GM15510 (cell line): ENCODE data around the gene ZMIZ1.

Experiments used
- POLR2A ChIP-seq: IDR thresholded peaks from 3 replicates; pipeline ENCODE4 v1.6.1; 2011; ENCODE audit warnings: borderline replicate concordance; ENCODE audit not compliant: insufficient read length; ENCODE audit errors: extremely low read depth

Gene ZMIZ1

GRCh38 chr10:79321951-79322350 lies 253.2 kb downstream of the ZMIZ1 start:
- no peak for TF ChIP-seq POLR2A

- TF ChIP-seq POLR2A = no peak
Observed at GRCh38 chr10:79322616-79323543, 254.1 kb downstream of the ZMIZ1 start.

- no peak for TF ChIP-seq POLR2A
Observed at GRCh38 chr10:79323602-79324001, 254.8 kb downstream of the ZMIZ1 start.

GRCh38 chr10:79324032-79324695 lies 255.4 kb downstream of the ZMIZ1 start:
- no peak for TF ChIP-seq POLR2A

- TF ChIP-seq POLR2A = no peak
Observed at GRCh38 chr10:79326361-79327089, 257.8 kb downstream of the ZMIZ1 start.

- TF ChIP-seq POLR2A = no peak
Observed at GRCh38 chr10:79327090-79327457, 258.3 kb downstream of the ZMIZ1 start.

- TF ChIP-seq POLR2A = no peak
Observed at GRCh38 chr10:79328147-79328701, 259.5 kb downstream of the ZMIZ1 start.

GRCh38 chr10:79328737-79329504 lies 260.2 kb downstream of the ZMIZ1 start:
- TF ChIP-seq POLR2A = no peak

- TF ChIP-seq POLR2A = no peak
Observed at GRCh38 chr10:79329529-79329928, 260.8 kb downstream of the ZMIZ1 start.

- no peak for TF ChIP-seq POLR2A
Observed at GRCh38 chr10:79331226-79331625, 262.5 kb downstream of the ZMIZ1 start.

- TF ChIP-seq POLR2A = no peak
Observed at GRCh38 chr10:79331709-79332108, 262.9 kb downstream of the ZMIZ1 start.

GRCh38 chr10:79333513-79333912 lies 264.7 kb downstream of the ZMIZ1 start:
- TF ChIP-seq POLR2A = no peak

- TF ChIP-seq POLR2A = no peak
Observed at GRCh38 chr10:79334573-79334972, 265.8 kb downstream of the ZMIZ1 start.

- no peak for TF ChIP-seq POLR2A
Observed at GRCh38 chr10:79335094-79335469, 266.3 kb downstream of the ZMIZ1 start.

GRCh38 chr10:79335470-79336235 lies 266.9 kb downstream of the ZMIZ1 start:
- TF ChIP-seq POLR2A = no peak
